Coronary artery (tissue), 2 donors: Measurements from ENCODE around the gene ZNF836.

Experiments
- DNase-seq: peaks from one replicate; pipeline ENCODE4 v3.0.0-alpha.2; 2017; ENCODE audit warnings: low spot score
- H3K27ac ChIP-seq, 2 donors: fragments of 200-600 bp; sonication (generic); one replicate each; pipeline ENCODE4 v1.5.1; 2016 to 2019
- H3K4me3 ChIP-seq: fragments of 200-600 bp; sonication (generic); 2 replicates; pipeline ENCODE4 v1.5.1; 2016; ENCODE audit warnings: mild to moderate bottlenecking, moderate library complexity
- CTCF ChIP-seq: fragments of 200-600 bp; sonication (generic); IDR thresholded peaks from one replicate; pipeline ENCODE4 v1.5.1; 2019; ENCODE audit warnings: antibody characterized with exemption

Gene ZNF836

GRCh38 chr19:52188822-52189734 is 17.7 kb upstream of the ZNF836 start:
- Histone ChIP-seq H3K4me3 (peak overlapping the region; percentile 70), H3K27ac (peak overlapping the region; percentile 78 to 93)
- no peak for TF ChIP-seq CTCF
- no peak for DNase-seq

- Histone ChIP-seq H3K4me3 (no peak overlapping the region), H3K27ac (no peak overlapping the region)
- DNase-seq: no peak
- no peak for TF ChIP-seq CTCF
These were observed 16.0 kb upstream of the ZNF836 start for GRCh38 chr19:52187407-52187806.

GRCh38 chr19:52176574-52176973 is 5.2 kb upstream of the ZNF836 start:
- TF ChIP-seq CTCF: no peak
- Histone ChIP-seq H3K4me3 (no peak overlapping the region), H3K27ac (no peak overlapping the region)
- peak; percentile 36 for DNase-seq

GRCh38 chr19:52172347-52172746 is 926 bp upstream of the ZNF836 start:
- no peak for TF ChIP-seq CTCF
- no peak for DNase-seq
- H3K4me3 ChIP-seq: no peak overlapping the region
- peak overlapping the region in 1 of 2 donors; percentile 87 for H3K27ac ChIP-seq

- peak overlapping the region; percentile 81 for H3K4me3 ChIP-seq
- no peak for TF ChIP-seq CTCF
- peak overlapping the region; percentile 78 to 87 for H3K27ac ChIP-seq
- peak; percentile 77 for DNase-seq
These were observed 529 bp downstream of the ZNF836 start for GRCh38 chr19:52170863-52171320.

GRCh38 chr19:52170304-52170703 is 1.1 kb downstream of the ZNF836 start:
- Histone ChIP-seq H3K27ac (peak overlapping the region; percentile 28 to 78), H3K4me3 (peak overlapping the region; percentile 81)
- DNase-seq: no peak
- no peak for TF ChIP-seq CTCF
